ENCODE measurements around the gene TYMP.

TYMP gene

GRCh38 chr22:50526108-50526833 lies 3.5 kb downstream of the TYMP start:
- TF ChIP-seq CTCF (IDR thresholded peaks at IDR 0.05; ENCODE audit: low read length, missing control alignments): no peak
- peak overlapping the region; percentile 74 for H3K4me3 ChIP-seq (replicated peaks; ENCODE audit: low read depth, low read length)
- peak; percentile 79 for DNase-seq (ENCODE audit: low read depth)

GRCh38 chr22:50525858-50526107 lies 4.0 kb downstream of the TYMP start:
- DNase-seq (ENCODE audit: low read depth): no peak
- peak overlapping the region; percentile 74 for H3K4me3 ChIP-seq (replicated peaks; ENCODE audit: low read depth, low read length)
- TF ChIP-seq CTCF (IDR thresholded peaks at IDR 0.05; ENCODE audit: low read length, missing control alignments): peak; percentile 11

- H3K4me3 ChIP-seq (replicated peaks; ENCODE audit: low read depth, low read length): peak within 1 kb of the TSS; percentile 74
- TF ChIP-seq CTCF (IDR thresholded peaks at IDR 0.05; ENCODE audit: low read length, missing control alignments): no peak
- peak; percentile 98 for DNase-seq (ENCODE audit: low read depth)
These were observed 4.5 kb downstream of the TYMP start, which contains the start of gene SCO2 for GRCh38 chr22:50525104-50525857. Gene SCO2, minus strand, starts transcription at chr22:50525598. Its CDS starts 1,187 bp downstream, at chr22:50524411.

GRCh38 chr22:50524676-50525103 lies 5.1 kb downstream of the TYMP start:
- TF ChIP-seq CTCF (IDR thresholded peaks at IDR 0.05; ENCODE audit: low read length, missing control alignments): no peak
- DNase-seq (ENCODE audit: low read depth): no peak
- H3K4me3 ChIP-seq (replicated peaks; ENCODE audit: low read depth, low read length): peak overlapping the region; percentile 74

GRCh38 chr22:50523806-50524675 lies 5.8 kb downstream of the TYMP start:
- H3K4me3 ChIP-seq (replicated peaks; ENCODE audit: low read depth, low read length): peak overlapping the region; percentile 74
- no peak for DNase-seq (ENCODE audit: low read depth)
- TF ChIP-seq CTCF (IDR thresholded peaks at IDR 0.05; ENCODE audit: low read length, missing control alignments): no peak

GRCh38 chr22:50523458-50523805 lies 6.4 kb downstream of the TYMP start:
- H3K4me3 ChIP-seq (replicated peaks; ENCODE audit: low read depth, low read length): no peak overlapping the region
- no peak for DNase-seq (ENCODE audit: low read depth)
- TF ChIP-seq CTCF (IDR thresholded peaks at IDR 0.05; ENCODE audit: low read length, missing control alignments): no peak

Data from fibroblast of pulmonary artery (primary cell).